ELF-1 (cell line): ENCODE measurements around the gene MICA.

ENCODE experiments used
- DNase-seq: peaks from one replicate; pipeline ENCODE4 v3.0.0-alpha.2; 2016; ENCODE audit warnings: low read depth, low spot score

Gene MICA

GRCh38 chr6:31460361-31461025, 57.1 kb downstream of the MICA start:
- DNase-seq = no peak

GRCh38 chr6:31462026-31462963, 58.9 kb downstream of the MICA start:
- DNase-seq = no peak

- DNase-seq = peak; percentile 93
Observed at GRCh38 chr6:31462964-31463870, 59.8 kb downstream of the MICA start.

- no peak for DNase-seq
Observed at GRCh38 chr6:31464252-31465184, 61.1 kb downstream of the MICA start.
